ENCODE results near the gene NKX2-2.

DNA sequence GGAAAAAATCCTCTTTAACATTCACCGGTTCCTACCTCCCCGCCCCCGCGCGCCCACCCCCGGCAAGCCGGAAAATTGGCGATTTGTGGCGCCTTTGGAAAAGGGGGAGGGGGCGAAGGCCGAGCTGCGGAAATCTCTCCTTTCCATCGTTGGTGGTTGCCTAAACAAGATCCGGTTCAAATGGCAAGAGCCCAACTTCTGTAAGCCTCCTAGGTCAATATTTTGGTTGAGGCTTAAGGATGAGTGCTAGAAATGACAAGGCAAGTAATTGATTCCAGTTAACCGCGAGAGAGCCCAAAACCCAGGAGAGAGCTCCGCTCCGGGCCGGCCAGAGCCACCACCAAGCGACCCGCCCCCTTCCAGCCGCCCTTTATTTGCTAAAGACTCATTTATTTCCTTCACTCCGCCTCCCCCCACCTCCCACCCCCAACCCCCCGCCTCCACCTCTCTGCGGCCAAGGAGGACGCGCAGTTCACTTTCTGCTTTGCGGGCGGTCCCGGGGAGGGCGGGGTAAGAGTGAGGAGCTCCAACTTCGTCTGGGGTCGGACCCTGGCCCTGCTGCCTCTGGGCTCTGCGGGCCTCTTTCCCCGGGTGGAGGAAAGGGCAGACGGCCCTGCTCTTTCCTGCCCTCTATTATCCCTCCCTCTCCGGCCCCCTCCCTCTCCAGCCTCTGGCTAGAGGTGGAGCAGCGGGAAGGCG, 838 bp upstream of the NKX2-2 start:
- TF ChIP-seq, protein P1, sequence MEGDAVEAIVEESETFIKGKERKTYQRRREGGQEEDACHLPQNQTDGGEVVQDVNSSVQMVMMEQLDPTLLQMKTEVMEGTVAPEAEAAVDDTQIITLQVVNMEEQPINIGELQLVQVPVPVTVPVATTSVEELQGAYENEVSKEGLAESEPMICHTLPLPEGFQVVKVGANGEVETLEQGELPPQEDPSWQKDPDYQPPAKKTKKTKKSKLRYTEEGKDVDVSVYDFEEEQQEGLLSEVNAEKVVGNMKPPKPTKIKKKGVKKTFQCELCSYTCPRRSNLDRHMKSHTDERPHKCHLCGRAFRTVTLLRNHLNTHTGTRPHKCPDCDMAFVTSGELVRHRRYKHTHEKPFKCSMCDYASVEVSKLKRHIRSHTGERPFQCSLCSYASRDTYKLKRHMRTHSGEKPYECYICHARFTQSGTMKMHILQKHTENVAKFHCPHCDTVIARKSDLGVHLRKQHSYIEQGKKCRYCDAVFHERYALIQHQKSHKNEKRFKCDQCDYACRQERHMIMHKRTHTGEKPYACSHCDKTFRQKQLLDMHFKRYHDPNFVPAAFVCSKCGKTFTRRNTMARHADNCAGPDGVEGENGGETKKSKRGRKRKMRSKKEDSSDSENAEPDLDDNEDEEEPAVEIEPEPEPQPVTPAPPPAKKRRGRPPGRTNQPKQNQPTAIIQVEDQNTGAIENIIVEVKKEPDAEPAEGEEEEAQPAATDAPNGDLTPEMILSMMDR (IDR thresholded peaks at IDR 0.05; ENCODE audit: low read depth, low read length, missing input control) = no peak
- TF ChIP-seq, protein P2, sequence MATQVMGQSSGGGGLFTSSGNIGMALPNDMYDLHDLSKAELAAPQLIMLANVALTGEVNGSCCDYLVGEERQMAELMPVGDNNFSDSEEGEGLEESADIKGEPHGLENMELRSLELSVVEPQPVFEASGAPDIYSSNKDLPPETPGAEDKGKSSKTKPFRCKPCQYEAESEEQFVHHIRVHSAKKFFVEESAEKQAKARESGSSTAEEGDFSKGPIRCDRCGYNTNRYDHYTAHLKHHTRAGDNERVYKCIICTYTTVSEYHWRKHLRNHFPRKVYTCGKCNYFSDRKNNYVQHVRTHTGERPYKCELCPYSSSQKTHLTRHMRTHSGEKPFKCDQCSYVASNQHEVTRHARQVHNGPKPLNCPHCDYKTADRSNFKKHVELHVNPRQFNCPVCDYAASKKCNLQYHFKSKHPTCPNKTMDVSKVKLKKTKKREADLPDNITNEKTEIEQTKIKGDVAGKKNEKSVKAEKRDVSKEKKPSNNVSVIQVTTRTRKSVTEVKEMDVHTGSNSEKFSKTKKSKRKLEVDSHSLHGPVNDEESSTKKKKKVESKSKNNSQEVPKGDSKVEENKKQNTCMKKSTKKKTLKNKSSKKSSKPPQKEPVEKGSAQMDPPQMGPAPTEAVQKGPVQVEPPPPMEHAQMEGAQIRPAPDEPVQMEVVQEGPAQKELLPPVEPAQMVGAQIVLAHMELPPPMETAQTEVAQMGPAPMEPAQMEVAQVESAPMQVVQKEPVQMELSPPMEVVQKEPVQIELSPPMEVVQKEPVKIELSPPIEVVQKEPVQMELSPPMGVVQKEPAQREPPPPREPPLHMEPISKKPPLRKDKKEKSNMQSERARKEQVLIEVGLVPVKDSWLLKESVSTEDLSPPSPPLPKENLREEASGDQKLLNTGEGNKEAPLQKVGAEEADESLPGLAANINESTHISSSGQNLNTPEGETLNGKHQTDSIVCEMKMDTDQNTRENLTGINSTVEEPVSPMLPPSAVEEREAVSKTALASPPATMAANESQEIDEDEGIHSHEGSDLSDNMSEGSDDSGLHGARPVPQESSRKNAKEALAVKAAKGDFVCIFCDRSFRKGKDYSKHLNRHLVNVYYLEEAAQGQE (IDR thresholded peaks at IDR 0.05) = no peak
- TF ChIP-seq YY1 (IDR thresholded peaks at IDR 0.05) (no peak), RAD21 (IDR thresholded peaks at IDR 0.05) (no peak), TAF1 (conservative IDR thresholded peaks at IDR 0.05) (no peak), EGR1 (IDR thresholded peaks at IDR 0.05; ENCODE audit: low read depth in 2 of 2) (no peak), SP1 (IDR thresholded peaks at IDR 0.05) (no peak), HNF4A (conservative IDR thresholded peaks at IDR 0.05) (no peak)

Measured in liver (tissue), 3 donors.